PFSK-1 (cell line): Measurements from ENCODE around the gene FAM124B.

Experiments used
- FOXP2 ChIP-seq: optimal IDR thresholded peaks from 2 replicates; pipeline ENCODE3; 2011; ENCODE audit warnings: borderline replicate concordance, control low read depth, inconsistent platforms; ENCODE audit not compliant: insufficient read depth; ENCODE audit errors: extremely low read length, extremely low read depth
- POLR2AphosphoS5 ChIP-seq: IDR thresholded peaks from 2 replicates; pipeline ENCODE4 v1.6.1; 2012; ENCODE audit warnings: low read depth, mild to moderate bottlenecking, control low read depth, low read length, moderate library complexity
- REST ChIP-seq, 2 experiments: IDR thresholded peaks; 2 replicates each; pipeline versions ENCODE4 v1.6.1 to v1.8.0; 2011 to 2012; ENCODE audit warnings: low read depth in 2 of 2, low read length in 2 of 2, control low read depth in 1 of 2, inconsistent platforms in 1 of 2, mild to moderate bottlenecking in 1 of 2, moderate library complexity in 1 of 2; ENCODE audit not compliant: insufficient read depth in 1 of 2
- SIN3A ChIP-seq: IDR thresholded peaks from 2 replicates; pipeline ENCODE4 v1.6.1; 2012; ENCODE audit warnings: mild to moderate bottlenecking, low read length, moderate library complexity, borderline replicate concordance; ENCODE audit not compliant: insufficient read depth
- TAF1 ChIP-seq: IDR thresholded peaks from 2 replicates; pipeline ENCODE4 v1.6.1; 2012; ENCODE audit warnings: low read length, control low read depth, borderline replicate concordance; ENCODE audit not compliant: insufficient read depth

FAM124B gene

DNA sequence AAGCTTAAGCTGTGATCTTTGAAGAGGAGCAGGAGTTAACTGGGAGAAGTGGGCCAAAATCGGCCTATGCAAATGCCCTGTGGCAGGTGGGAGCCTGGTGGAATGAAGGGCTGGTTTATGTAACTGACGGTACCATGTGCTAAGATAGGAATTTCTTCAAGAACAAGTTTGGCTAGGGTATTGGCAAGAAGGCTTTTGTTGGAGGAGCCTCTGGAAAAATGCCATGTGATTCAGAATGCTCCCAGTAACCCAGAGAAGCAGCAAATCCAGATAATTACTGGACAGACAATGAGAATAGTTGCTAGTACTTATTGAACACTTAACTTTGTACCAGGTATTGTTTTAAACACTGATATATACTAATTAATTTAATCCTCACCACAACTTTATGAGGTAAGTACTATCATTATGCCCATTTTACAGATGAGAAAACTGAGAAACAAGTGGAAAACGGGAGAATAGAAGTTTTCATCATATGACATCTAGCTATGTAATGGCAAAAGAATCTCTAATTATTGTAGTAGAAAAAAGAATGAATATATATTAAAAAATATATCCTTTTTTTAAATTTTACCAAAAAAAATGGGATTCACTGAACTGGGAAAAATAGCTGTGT, 9.1 kb upstream of the FAM124B start:
- TF ChIP-seq REST (IDR thresholded peaks at IDR 0.05; ENCODE audit: insufficient read depth in 1 of 2, low read depth in 2 of 2, low read length in 2 of 2), result no peak
- no peak for TF ChIP-seq TAF1
- no peak for TF ChIP-seq SIN3A
- TF ChIP-seq POLR2AphosphoS5, result no peak
- TF ChIP-seq FOXP2, result no peak

DNA sequence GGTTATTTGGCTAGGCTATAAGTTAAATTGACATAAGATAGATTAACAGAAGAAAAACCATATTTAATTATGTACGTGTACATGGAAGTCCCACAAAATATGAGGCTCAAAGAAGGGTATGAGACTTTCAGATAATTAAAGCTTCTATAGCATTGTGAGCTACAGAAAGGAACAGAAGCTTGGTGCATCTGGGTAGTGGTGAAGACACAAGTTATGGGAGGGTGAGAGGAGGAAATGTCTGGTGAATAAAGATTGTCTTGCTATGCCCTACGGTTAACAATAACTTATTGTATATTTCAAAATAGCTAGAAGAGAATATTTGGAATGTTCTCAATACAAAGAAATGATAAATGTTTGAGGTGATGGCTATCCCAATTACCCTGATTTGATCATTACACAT, 6.8 kb upstream of the FAM124B start:
- no peak for TF ChIP-seq REST (IDR thresholded peaks at IDR 0.05; ENCODE audit: insufficient read depth in 1 of 2, low read depth in 2 of 2, low read length in 2 of 2)
- no peak for TF ChIP-seq SIN3A

GRCh38 chr2:224407241-224407701, 5.4 kb upstream of the FAM124B start:
- TF ChIP-seq POLR2AphosphoS5, result no peak

GRCh38 chr2:224405841-224406370, 4.0 kb upstream of the FAM124B start:
- TF ChIP-seq REST (IDR thresholded peaks at IDR 0.05; ENCODE audit: insufficient read depth in 1 of 2, low read depth in 2 of 2, low read length in 2 of 2) (no peak), POLR2AphosphoS5 (no peak), SIN3A (no peak), TAF1 (no peak), FOXP2 (no peak)

GRCh38 chr2:224405412-224405811, 3.5 kb upstream of the FAM124B start:
- TF ChIP-seq REST (IDR thresholded peaks at IDR 0.05; ENCODE audit: insufficient read depth in 1 of 2, low read depth in 2 of 2, low read length in 2 of 2), result no peak
- TF ChIP-seq FOXP2, result no peak
- no peak for TF ChIP-seq POLR2AphosphoS5
- TF ChIP-seq TAF1, result no peak
- TF ChIP-seq SIN3A, result no peak
